ENCODE measurements around the gene TNS1. TPM values are rescaled to one million over a fixed set of nuclear protein-coding genes. Genes with fewer than 3 reads are reported as not detected.

The TNS1 gene
- total RNA-seq, 1 experiment from 2014 or later, result 3.4 TPM

GRCh38 chr2:217868911-217869334 lies 133.9 kb downstream of the TNS1 start:
- Histone ChIP-seq H3K56ac (ENCODE audit: insufficient read length, low read depth, low read length) (no peak overlapping the region), H3T11ph (ENCODE audit: low read length) (no peak overlapping the region), H3K4me2 (ENCODE audit: insufficient read depth, insufficient read length, low read length) (no peak overlapping the region), H2BK15ac (ENCODE audit: low read depth, low read length) (no peak overlapping the region), H3K23me2 (ENCODE audit: insufficient read length, low read depth, low read length, poor library complexity, severe bottlenecking) (no peaks in the 10 kb centered on the region), H3K9me3 (ENCODE audit: control insufficient read depth, low read depth, low read length) (no peaks in the 10 kb centered on the region), H3K14ac (ENCODE audit: insufficient read depth, low read length) (no peak overlapping the region), H2BK5ac (ENCODE audit: insufficient read length, low read length) (no peak overlapping the region), H2AFZ (ENCODE audit: low read length) (no peak overlapping the region), H3K4me1 (ENCODE audit: insufficient read depth, low read length) (no peaks in the 10 kb centered on the region; the same call in 1 of the 2 replicates), H3K9ac (ENCODE audit: extremely low read depth, insufficient read length, low read length) (no peak overlapping the region), H2BK20ac (ENCODE audit: low read depth, low read length, poor library complexity, severe bottlenecking) (no peak overlapping the region), H4K8ac (replicated peaks; ENCODE audit: insufficient read length, low read depth, low read length) (no peak overlapping the region), H2AK5ac (ENCODE audit: insufficient read length, low read length) (no peak overlapping the region), H3K27ac (ENCODE audit: insufficient read length, low read depth, low read length) (no peak overlapping the region), H3K79me1 (ENCODE audit: insufficient read depth, low read depth, low read length, poor library complexity, severe bottlenecking) (no peaks in the 10 kb centered on the region), H2BK120ac (ENCODE audit: low read depth, low read length, poor library complexity, severe bottlenecking) (no peak overlapping the region), H3K27me3 (ENCODE audit: insufficient read depth, low read length) (no peaks in the 10 kb centered on the region), H4K20me1 (ENCODE audit: control insufficient read depth, insufficient read depth, insufficient read length) (no peaks in the 10 kb centered on the region), H3K79me2 (ENCODE audit: insufficient read depth, low read length) (no peaks in the 10 kb centered on the region), H4K5ac (ENCODE audit: insufficient read length, low read depth, low read length) (no peak overlapping the region), H2BK12ac (ENCODE audit: insufficient read length, low read depth, low read length) (no peak overlapping the region), H3K4ac (ENCODE audit: low read depth, low read length) (no peak overlapping the region), H4K91ac (ENCODE audit: insufficient read length, low read depth, low read length) (no peak overlapping the region), H3K23ac (ENCODE audit: insufficient read length, low read depth, low read length) (no peak overlapping the region), H3K18ac (ENCODE audit: insufficient read length, low read depth, low read length) (no peak overlapping the region)
- DNase-seq, result no peak
- Mint-ChIP-seq H3K27ac (no peak overlapping the region; a peak in 1 of 7 replicates), H3K36me3 (ENCODE audit: insufficient read depth in 1 of 3, low read depth in 3 of 3) (no peaks in the 10 kb centered on the region), H3K4me1 (peaks cover 12 to 21% of the 10 kb centered on the region in 2 experiments), H3K4me3 (no peak overlapping the region), H3K27me3 (ENCODE audit: low read depth) (no peaks in the 10 kb centered on the region; the same call in none of the 2 replicates), H3K9me3 (no peaks in the 10 kb centered on the region)
- WGBS (ENCODE audit: extremely low coverage, insufficient read length, low lambda C conversion rate), result no CpG with 5 or more reads among the region's 3 CpGs
- TF ChIP-seq CTCF (conservative IDR thresholded peaks at IDR 0.05), result no peak
